Peyer's patch (tissue), 4 donors: ENCODE results near the gene NEMF. TPM values are rescaled to one million over a fixed set of nuclear protein-coding genes. Genes with fewer than 3 reads are reported as not detected.
A peak's percentile ranks its signal among the peaks of the same experiment; 100 is the strongest.

Experiments used
- DNase-seq, 3 donors: peaks; one replicate each; pipeline ENCODE4 v3.0.0-alpha.2; 2017 to 2019
- H3K27ac ChIP-seq, 4 donors: fragments of 200-600 bp; sonication (generic); one replicate each; pipeline ENCODE4 v1.5.1; 2016 to 2019
- H3K27me3 ChIP-seq, 2 donors: fragments of 200-600 bp; sonication (generic); one replicate each; pipeline ENCODE4 v1.5.1; 2019
- H3K36me3 ChIP-seq, 3 donors: fragments of 200-600 bp; sonication (generic); one replicate each; pipeline ENCODE4 v1.5.1; 2016 to 2019
- H3K4me1 ChIP-seq, 4 donors: fragments of 200-600 bp; sonication (generic); one replicate each; pipeline ENCODE4 v1.5.1; 2016 to 2019
- H3K4me3 ChIP-seq, 4 donors: fragments of 200-600 bp; sonication (generic); 1 replicate in 3 of 4; 2 replicates in 1 of 4; pipeline ENCODE4 v1.5.1; 2016 to 2019; ENCODE audit warnings: mild to moderate bottlenecking in 1 of 4
- H3K9me3 ChIP-seq, 4 donors: fragments of 200-600 bp; sonication (generic); one replicate each; pipeline ENCODE4 v1.5.1; 2016 to 2019; ENCODE audit warnings: mild to moderate bottlenecking in 1 of 4
- CTCF ChIP-seq, 6 experiments: fragments of 450-650 bp in 4 of 6; fragments of 200-600 bp in 2 of 6; sonication (generic) in 1 of 6; IDR thresholded peaks; one replicate each; pipeline ENCODE4 v1.5.1; 2017 to 2019; ENCODE audit warnings: antibody characterized with exemption in 6 of 6, mild to moderate bottlenecking in 3 of 6, moderate library complexity in 1 of 6
- POLR2A ChIP-seq, 2 donors: fragments of 450-650 bp; IDR thresholded peaks; one replicate each; pipeline ENCODE4 v1.5.1; 2017; ENCODE audit warnings: antibody characterized with exemption in 2 of 2, mild to moderate bottlenecking in 2 of 2, moderate library complexity in 2 of 2
- total RNA-seq, 4 donors: library from RNA; depleted of rRNA; stranded (reverse); fragments of >200 nt; gene quantifications; one replicate each; pipeline ENCODE4 v1.1.0, GENCODE V29; 2016

The NEMF gene
- total RNA-seq, 4 donors from 2014 or later = 114 to 413 (median 145) TPM

- Histone ChIP-seq H3K9me3 (no peaks in the 10 kb centered on the region), H3K27me3 (no peaks in the 10 kb centered on the region), H3K36me3 (no peaks in the 10 kb centered on the region), H3K4me1 (peaks cover 0 to 15% (median 3%) of the 10 kb centered on the region in 4 donors), H3K4me3 (peak overlapping the region; percentile 16 to 76 (median 51)), H3K27ac (peak overlapping the region; percentile 82 to 98 (median 88))
- TF ChIP-seq POLR2A (IDR thresholded peaks at IDR 0.05) (no peak), CTCF (IDR thresholded peaks at IDR 0.05) (no peak)
- DNase-seq = no peak
Measured at GRCh38 chr14:49868720-49869114, 16.1 kb upstream of the NEMF start.

- DNase-seq = peak; percentile 98 to 99 (median 99)
- Histone ChIP-seq H3K36me3 (no peaks in the 10 kb centered on the region), H3K4me3 (peak overlapping the region; percentile 38 to 76 (median 51)), H3K27me3 (no peaks in the 10 kb centered on the region), H3K4me1 (peaks cover 0 to 15% (median 3%) of the 10 kb centered on the region in 4 donors), H3K27ac (peak overlapping the region; percentile 82 to 98 (median 90)), H3K9me3 (no peaks in the 10 kb centered on the region)
- TF ChIP-seq CTCF (IDR thresholded peaks at IDR 0.05) = no peak
- TF ChIP-seq POLR2A (IDR thresholded peaks at IDR 0.05) = peak; percentile 83 to 93
Measured at GRCh38 chr14:49867831-49868719, 15.5 kb upstream of the NEMF start.

- no peaks in the 10 kb centered on the region for H3K36me3 ChIP-seq
- TF ChIP-seq POLR2A (IDR thresholded peaks at IDR 0.05) = no peak
- peak; percentile 79 to 92 (median 84) for TF ChIP-seq CTCF (IDR thresholded peaks at IDR 0.05)
- no peaks in the 10 kb centered on the region for H3K27me3 ChIP-seq
- H3K27ac ChIP-seq = peak overlapping the region in 2 of 4 donors; percentile 94 to 98
- H3K9me3 ChIP-seq = no peaks in the 10 kb centered on the region
- H3K4me1 ChIP-seq = peaks cover 0 to 15% (median 5%) of the 10 kb centered on the region in 4 donors
- DNase-seq = peak; percentile 86 to 95 (median 90)
- H3K4me3 ChIP-seq = no peak overlapping the region
Measured at GRCh38 chr14:49865431-49865859, 12.9 kb upstream of the NEMF start.

GRCh38 chr14:49863487-49864281 is 11.1 kb upstream of the NEMF start:
- H3K4me3 ChIP-seq = peak overlapping the region; percentile 41 to 70 (median 58)
- H3K9me3 ChIP-seq = no peaks in the 10 kb centered on the region
- no peaks in the 10 kb centered on the region for H3K27me3 ChIP-seq
- no peaks in the 10 kb centered on the region for H3K36me3 ChIP-seq
- peak in 1 of 3 donors; percentile 38 for DNase-seq
- TF ChIP-seq CTCF (IDR thresholded peaks at IDR 0.05) (no peak), POLR2A (IDR thresholded peaks at IDR 0.05) (no peak)
- H3K4me1 ChIP-seq = peaks cover 0 to 15% (median 4%) of the 10 kb centered on the region in 4 donors
- peak overlapping the region; percentile 93 to 99 (median 96) for H3K27ac ChIP-seq

GRCh38 chr14:49862089-49862673 is 9.6 kb upstream of the NEMF start:
- Histone ChIP-seq H3K9me3 (no peaks in the 10 kb centered on the region), H3K27ac (peak overlapping the region; percentile 93 to 99 (median 96)), H3K4me1 (peaks cover 0 to 11% (median 4%) of the 10 kb centered on the region in 4 donors), H3K27me3 (no peaks in the 10 kb centered on the region), H3K4me3 (peak overlapping the region; percentile 41 to 70 (median 58)), H3K36me3 (no peaks in the 10 kb centered on the region)
- TF ChIP-seq CTCF (IDR thresholded peaks at IDR 0.05) = peak; percentile 99 to 100 (median 100)
- TF ChIP-seq POLR2A (IDR thresholded peaks at IDR 0.05) = peak in 1 of 2 donors; percentile 39
- DNase-seq = peak; percentile 87 to 94 (median 88)
